Measurements from ENCODE around the gene C19orf12.

- TF ChIP-seq, protein P1, sequence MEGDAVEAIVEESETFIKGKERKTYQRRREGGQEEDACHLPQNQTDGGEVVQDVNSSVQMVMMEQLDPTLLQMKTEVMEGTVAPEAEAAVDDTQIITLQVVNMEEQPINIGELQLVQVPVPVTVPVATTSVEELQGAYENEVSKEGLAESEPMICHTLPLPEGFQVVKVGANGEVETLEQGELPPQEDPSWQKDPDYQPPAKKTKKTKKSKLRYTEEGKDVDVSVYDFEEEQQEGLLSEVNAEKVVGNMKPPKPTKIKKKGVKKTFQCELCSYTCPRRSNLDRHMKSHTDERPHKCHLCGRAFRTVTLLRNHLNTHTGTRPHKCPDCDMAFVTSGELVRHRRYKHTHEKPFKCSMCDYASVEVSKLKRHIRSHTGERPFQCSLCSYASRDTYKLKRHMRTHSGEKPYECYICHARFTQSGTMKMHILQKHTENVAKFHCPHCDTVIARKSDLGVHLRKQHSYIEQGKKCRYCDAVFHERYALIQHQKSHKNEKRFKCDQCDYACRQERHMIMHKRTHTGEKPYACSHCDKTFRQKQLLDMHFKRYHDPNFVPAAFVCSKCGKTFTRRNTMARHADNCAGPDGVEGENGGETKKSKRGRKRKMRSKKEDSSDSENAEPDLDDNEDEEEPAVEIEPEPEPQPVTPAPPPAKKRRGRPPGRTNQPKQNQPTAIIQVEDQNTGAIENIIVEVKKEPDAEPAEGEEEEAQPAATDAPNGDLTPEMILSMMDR (IDR thresholded peaks at IDR 0.05; ENCODE audit: low read length) = no peak
- TF ChIP-seq EZH2 (optimal IDR thresholded peaks at IDR 0.05; ENCODE audit: low read depth, low read length) = no peak
These were observed 10.2 kb downstream of the C19orf12 start for GRCh38 chr19:29704562-29705558.
